MG63 (cell line): ENCODE measurements around the gene ZBTB34. TPM values are rescaled to one million over a fixed set of nuclear protein-coding genes. Genes with fewer than 3 reads are reported as not detected.
"Not testable (repeated sequence)": the region's sequence is repeated elsewhere in the genome, so short reads cannot be mapped to it uniquely, and the experiment has no call there.

Experiments
- DNase-seq: peaks from one replicate; pipeline ENCODE4 v3.0.0-alpha.2; 2020
- H3K27me3 ChIP-seq: fragments of 250-450 bp; sonication (Bioruptor Pico); 2 replicates; pipeline ENCODE4 v1.5.1; 2020; ENCODE audit warnings: mild to moderate bottlenecking, moderate library complexity
- H3K36me3 ChIP-seq: fragments of 250-450 bp; sonication (Bioruptor Pico); 2 replicates; pipeline ENCODE4 v1.5.1; 2020; ENCODE audit warnings: mild to moderate bottlenecking, moderate library complexity
- H3K4me3 ChIP-seq: fragments of 250-450 bp; sonication (Bioruptor Pico); 2 replicates; pipeline ENCODE4 v1.5.1; 2020; ENCODE audit warnings: mild to moderate bottlenecking, moderate library complexity
- H3K9me3 ChIP-seq: fragments of 250-450 bp; sonication (Bioruptor Pico); 2 replicates; pipeline ENCODE4 v1.5.1; 2020; ENCODE audit warnings: mild to moderate bottlenecking, moderate library complexity
- total RNA-seq: library from RNA; depleted of rRNA; stranded (reverse); fragments of >200 nt; shearing (Covaris generic); gene quantifications from 2 replicates; pipeline ENCODE4 v1.2.3, GENCODE V29; 2014; ENCODE audit warnings: low replicate concordance; rRNA removed

Gene ZBTB34, protein sequence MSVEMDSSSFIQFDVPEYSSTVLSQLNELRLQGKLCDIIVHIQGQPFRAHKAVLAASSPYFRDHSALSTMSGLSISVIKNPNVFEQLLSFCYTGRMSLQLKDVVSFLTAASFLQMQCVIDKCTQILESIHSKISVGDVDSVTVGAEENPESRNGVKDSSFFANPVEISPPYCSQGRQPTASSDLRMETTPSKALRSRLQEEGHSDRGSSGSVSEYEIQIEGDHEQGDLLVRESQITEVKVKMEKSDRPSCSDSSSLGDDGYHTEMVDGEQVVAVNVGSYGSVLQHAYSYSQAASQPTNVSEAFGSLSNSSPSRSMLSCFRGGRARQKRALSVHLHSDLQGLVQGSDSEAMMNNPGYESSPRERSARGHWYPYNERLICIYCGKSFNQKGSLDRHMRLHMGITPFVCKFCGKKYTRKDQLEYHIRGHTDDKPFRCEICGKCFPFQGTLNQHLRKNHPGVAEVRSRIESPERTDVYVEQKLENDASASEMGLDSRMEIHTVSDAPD
- 2.3 and 2.5 TPM in 2 replicates for total RNA-seq

DNA sequence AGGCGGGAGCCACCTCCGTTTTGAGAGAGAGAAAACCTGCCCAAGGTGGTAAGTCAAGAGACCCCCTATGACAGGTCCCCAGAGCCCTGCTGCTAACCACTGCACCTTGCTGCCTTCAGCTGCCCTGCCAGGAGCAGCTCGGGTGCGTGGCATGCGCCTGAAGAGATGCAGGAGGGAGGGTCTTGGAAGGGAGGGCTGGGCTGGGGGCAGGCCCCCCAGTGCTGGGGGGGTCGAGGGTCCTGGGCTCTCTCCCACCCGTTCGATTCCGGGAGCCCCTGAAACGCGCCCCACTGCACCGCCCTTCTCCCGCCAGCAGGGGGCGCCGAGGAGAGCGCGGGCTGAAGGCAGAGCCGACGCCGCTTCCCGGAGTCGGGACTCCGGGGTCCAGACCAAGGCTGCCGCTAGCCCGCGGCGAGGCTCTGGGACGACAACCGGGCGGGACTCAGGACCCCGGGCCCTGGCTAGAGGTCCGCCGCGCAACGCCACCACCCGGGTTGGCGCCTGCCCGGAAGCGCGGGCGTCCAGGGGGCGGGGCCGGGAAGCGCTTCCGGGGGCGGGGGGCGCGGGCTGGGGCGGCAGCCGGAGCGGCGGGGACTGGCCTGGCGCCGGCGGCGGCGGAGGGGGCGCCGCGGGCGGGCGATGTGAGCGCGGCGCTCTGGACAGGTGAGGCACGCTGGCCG, at the start of gene ZBTB34:
Gene ZBTB34, plus strand, starts transcription at position 563 of the 680 bp plus-strand sequence. CDS start 18,761 bp downstream, outside the sequence.
- DNase-seq: peak; percentile 69
- Histone ChIP-seq H3K4me3 (peak within 1 kb of the TSS; percentile 86), H3K9me3 (no peaks in the 10 kb centered on the region), H3K36me3 (peaks cover 15% of the 10 kb centered on the region), H3K27me3 (no peaks in the 10 kb centered on the region)

DNA sequence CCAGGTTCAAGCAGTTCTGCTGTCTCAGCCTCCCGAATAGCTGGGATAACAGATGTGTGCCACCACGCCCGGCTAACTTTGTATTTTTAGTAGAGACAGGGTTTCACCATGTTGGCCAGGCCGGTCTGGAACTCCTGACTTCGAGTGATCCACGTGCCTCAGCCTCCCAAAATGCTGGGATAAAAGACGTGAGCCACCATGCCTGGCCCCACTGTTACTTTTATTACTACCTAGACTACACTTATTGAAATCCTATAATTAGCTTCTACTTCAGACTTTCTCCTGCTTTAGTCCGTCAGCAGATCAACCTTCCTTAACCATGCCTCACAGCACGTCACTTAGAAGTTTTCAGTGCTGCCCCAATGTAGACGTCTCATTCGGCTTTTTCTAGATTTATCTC, 47.4 kb upstream of the ZBTB34 start:
- H3K36me3 ChIP-seq: peaks cover 69% of the 10 kb centered on the region
- H3K9me3 ChIP-seq: peaks cover 13% of the 10 kb centered on the region
- DNase-seq: no peak
- H3K4me3 ChIP-seq: no peak overlapping the region
- H3K27me3 ChIP-seq: no peaks in the 10 kb centered on the region

DNA sequence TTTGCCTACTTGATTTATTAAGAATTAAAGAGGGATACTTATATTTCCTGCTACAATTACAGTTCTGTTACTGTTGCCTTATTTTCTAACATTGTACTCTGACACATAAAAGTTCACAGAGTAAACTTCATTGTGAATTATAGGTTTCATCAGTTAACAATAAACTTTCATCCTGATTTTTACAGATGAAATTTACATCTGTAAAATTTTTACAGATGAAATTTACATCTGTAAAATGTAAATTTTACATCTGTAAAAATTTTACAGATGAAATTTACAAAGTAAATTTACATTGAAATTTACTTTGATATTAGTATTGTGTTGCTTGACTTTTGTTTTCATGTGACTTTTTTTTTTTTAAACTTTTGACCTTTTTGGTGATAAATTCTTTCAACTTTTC, 46.3 kb upstream of the ZBTB34 start:
- Histone ChIP-seq H3K27me3 (no peaks in the 10 kb centered on the region), H3K9me3 (peaks cover 22% of the 10 kb centered on the region), H3K4me3 (no peak overlapping the region), H3K36me3 (peaks cover 71% of the 10 kb centered on the region)
- DNase-seq: no peak

DNA sequence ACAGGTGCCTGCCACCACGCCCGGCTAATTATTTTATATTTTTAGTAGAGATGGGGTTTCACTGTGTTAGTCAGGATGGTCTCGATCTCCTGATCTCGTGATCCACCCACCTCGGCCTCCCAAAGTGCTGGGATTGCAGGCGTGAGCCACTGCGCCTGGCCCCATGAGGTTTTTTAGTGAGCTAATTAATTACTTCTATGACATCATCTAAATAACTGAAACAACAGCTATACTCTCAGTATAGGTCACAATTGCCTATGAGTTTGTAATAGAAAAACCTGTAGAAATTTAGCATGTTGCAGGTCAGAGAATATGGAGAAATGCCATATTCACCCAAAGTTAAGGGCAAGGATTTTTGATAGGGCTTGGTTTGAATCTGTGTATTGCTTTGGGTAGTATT, 42.8 kb upstream of the ZBTB34 start:
- Histone ChIP-seq H3K9me3 (peaks cover 30% of the 10 kb centered on the region), H3K36me3 (peaks cover 71% of the 10 kb centered on the region)
- H3K4me3 ChIP-seq, DNase-seq, H3K27me3 ChIP-seq: not testable (repeated sequence)

DNA sequence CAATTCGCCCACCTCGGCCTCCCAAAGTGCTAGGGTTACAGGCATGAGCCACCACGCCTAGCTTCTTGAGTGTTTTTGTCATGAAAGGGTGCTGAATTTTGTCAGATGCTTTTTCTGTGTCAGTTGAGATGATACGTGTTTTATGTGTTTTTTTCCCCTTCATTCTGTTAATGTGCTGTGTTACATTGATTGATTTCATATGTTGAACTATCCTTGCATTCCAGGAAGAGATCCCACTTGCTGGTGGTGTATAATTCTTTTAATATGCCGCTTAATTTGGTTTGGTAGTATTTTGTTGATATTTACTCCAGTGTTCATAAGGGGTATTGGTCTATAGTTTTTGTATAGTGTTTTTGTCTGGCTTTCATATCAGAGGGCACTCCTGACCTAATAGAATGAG, 42.0 kb upstream of the ZBTB34 start:
- no peak overlapping the region for H3K4me3 ChIP-seq
- H3K27me3 ChIP-seq: no peaks in the 10 kb centered on the region

DNA sequence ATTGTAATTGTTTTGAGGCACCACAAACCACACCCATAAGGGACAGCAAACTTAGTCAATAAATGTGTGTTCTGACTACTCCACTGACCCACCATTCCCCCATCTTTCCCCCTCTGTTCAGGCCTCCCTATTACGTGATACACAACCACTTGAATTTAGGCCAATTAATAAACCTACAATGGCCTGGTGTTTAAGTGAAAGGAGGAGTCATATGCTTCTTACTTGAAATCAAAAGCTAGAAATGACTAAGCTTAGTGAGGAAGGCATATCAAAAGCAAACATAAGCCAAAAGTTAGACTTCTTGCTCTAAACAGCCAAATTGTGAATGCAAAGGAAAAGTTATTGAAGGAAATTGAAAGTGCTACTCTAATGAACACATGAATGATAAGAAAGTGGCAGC, 41.0 kb upstream of the ZBTB34 start:
- Histone ChIP-seq H3K27me3 (no peaks in the 10 kb centered on the region), H3K4me3 (no peak overlapping the region), H3K9me3 (peaks cover 26% of the 10 kb centered on the region), H3K36me3 (peaks cover 69% of the 10 kb centered on the region)
- no peak for DNase-seq

More for the DNA sequence above, 42.0 kb upstream of the ZBTB34 start:
- H3K9me3 ChIP-seq: peaks cover 30% of the 10 kb centered on the region
- no peak for DNase-seq
- H3K36me3 ChIP-seq: peaks cover 71% of the 10 kb centered on the region

DNA sequence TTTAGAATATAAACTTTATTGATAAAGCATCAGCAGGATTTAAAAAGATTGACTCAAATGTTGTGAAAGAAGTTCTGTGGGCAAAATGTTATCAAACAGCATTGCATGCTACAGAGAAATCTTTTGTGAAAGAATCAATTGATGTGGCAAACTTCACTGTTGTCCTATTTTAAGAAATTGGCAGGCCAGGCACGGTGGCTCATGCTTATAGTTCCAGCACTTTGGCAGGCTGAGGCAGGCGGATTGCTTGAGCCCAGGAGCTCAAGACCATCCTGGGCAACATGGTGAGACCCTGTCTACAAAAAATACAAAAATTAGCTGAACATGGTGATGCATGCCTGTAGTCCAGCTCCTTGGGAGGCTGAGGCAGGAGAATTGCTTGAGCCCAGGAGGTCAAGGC, 38.2 kb upstream of the ZBTB34 start:
- Histone ChIP-seq H3K27me3 (no peaks in the 10 kb centered on the region), H3K9me3 (peaks cover 17% of the 10 kb centered on the region), H3K4me3 (no peak overlapping the region), H3K36me3 (peaks cover 53% of the 10 kb centered on the region)
- DNase-seq: no peak

DNA sequence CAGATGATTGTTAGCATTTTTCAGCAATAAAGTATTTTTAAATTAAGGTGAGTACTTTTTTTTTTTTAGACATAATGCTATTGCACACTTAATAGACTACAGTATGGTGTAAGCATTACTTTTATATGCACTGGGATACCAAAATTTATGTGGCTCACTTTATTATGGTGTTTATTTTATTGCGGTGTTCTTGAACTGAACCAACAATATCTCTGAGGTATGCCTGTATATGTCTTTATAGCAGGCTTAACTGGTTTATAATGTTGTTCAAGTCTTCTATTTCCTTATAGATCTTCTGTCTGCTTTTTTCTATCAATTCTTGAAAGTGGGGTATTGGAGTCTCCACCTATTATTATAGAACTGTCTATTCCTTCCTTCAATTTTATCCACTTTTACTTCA, 37.6 kb upstream of the ZBTB34 start:
- Histone ChIP-seq H3K4me3 (no peak overlapping the region), H3K27me3 (no peaks in the 10 kb centered on the region), H3K9me3 (peaks cover 17% of the 10 kb centered on the region), H3K36me3 (peaks cover 49% of the 10 kb centered on the region)
- DNase-seq: no peak

DNA sequence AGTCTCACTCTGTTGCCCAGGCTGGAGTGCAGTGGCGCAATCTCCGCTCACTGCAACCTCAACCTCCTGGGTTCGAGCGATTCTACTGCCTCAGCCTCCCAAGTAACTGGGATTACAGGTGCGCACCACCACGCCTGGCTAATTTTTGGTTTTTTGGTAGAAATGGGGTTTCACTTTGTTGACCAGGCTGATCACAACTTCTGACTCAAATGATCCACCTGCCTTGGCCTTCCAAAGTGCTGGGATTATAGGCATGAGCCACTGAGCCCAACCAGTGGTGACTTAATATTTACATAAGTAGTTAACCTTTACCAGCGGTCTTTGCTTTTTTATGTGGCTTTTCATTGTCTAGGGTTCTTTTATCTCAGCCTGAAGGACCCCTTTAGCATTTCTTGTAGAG, 36.4 kb upstream of the ZBTB34 start:
- H3K27me3 ChIP-seq, DNase-seq, H3K9me3 ChIP-seq, H3K4me3 ChIP-seq: not testable (repeated sequence)
- peaks cover 39% of the 10 kb centered on the region for H3K36me3 ChIP-seq

DNA sequence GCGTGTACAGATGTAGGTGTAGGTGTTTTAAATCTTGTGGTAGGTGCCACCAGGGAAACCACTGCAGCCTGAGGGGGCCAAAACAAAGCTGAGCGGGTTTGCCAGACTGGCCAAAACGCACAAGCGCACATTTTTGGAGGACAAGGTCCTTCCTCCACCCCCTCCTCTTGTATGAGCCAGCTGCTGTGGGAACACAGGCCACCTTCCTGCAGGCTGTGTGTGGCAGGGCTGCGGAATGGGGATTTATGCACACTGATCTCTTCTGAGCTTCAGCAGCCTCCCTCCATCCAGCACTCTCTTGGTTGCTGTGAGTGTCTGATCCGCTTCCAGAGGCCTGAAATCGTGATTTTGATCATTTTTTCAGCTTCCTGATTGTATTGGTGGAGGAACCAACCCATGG, 33.2 kb upstream of the ZBTB34 start:
- H3K9me3 ChIP-seq: no peaks in the 10 kb centered on the region

DNA sequence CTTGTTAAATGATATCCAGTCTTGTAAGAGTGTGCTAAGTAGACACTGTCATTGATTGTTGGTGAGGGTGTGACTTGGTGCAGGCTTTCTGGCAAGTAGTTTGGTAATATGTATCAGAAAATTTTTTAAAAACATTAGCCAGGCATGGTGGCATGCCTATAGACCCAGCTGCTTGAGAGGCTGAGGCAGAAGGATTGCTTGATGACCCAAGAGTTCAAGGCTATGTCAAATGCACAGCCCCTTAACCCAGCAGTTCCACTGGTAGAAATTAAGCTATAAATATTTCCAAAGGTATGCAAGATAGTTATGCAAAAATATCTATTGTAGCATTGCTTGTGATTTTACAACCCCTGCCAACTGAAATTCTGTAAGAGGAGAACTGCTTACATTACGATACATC, 31.4 kb upstream of the ZBTB34 start:
- no peak for DNase-seq
- Histone ChIP-seq H3K36me3 (peaks cover 37% of the 10 kb centered on the region), H3K9me3 (no peaks in the 10 kb centered on the region), H3K27me3 (no peaks in the 10 kb centered on the region), H3K4me3 (no peak overlapping the region)

More for the DNA sequence above, 33.2 kb upstream of the ZBTB34 start:
- Histone ChIP-seq H3K36me3 (peaks cover 28% of the 10 kb centered on the region), H3K4me3 (no peak overlapping the region), H3K27me3 (no peaks in the 10 kb centered on the region)
- no peak for DNase-seq

DNA sequence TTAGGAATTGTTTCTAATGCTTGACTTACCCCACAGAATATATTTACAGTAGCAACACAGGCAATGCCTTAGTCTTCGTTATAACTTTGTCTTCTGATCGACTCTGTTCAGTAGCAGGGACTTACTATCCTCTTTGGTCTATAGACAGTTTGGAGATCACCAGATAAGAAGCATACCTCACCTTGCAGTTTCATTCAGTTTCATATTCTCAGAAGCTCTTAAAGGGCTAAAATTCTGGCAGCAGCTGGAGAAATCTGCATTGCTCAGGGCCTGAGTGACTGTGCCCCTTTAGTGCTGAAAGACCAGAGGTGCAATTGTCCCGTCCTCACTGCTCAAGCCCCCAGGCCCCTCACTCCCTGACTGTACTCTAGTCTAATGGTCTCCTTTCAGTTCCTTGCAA, 29.6 kb upstream of the ZBTB34 start:
- H3K36me3 ChIP-seq: peaks cover 47% of the 10 kb centered on the region
- no peak overlapping the region for H3K4me3 ChIP-seq
- no peaks in the 10 kb centered on the region for H3K27me3 ChIP-seq
- H3K9me3 ChIP-seq: no peaks in the 10 kb centered on the region
- DNase-seq: no peak

DNA sequence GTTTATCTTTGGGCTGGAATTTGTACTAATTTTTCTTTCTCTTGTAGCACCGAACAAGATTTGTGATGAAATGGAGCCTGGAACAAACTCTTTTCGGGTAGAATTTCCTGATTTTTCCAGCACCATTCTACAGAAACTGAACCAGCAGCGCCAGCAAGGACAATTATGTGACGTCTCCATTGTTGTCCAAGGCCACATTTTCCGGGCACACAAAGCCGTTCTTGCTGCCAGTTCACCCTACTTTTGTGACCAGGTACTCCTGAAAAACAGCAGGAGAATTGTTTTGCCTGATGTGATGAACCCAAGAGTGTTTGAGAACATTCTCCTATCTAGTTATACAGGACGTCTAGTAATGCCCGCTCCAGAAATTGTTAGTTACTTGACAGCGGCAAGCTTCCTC, 28.0 kb upstream of the ZBTB34 start:
- no peaks in the 10 kb centered on the region for H3K27me3 ChIP-seq
- peaks cover 52% of the 10 kb centered on the region for H3K36me3 ChIP-seq
- no peaks in the 10 kb centered on the region for H3K9me3 ChIP-seq
- no peak overlapping the region for H3K4me3 ChIP-seq
- DNase-seq: no peak

DNA sequence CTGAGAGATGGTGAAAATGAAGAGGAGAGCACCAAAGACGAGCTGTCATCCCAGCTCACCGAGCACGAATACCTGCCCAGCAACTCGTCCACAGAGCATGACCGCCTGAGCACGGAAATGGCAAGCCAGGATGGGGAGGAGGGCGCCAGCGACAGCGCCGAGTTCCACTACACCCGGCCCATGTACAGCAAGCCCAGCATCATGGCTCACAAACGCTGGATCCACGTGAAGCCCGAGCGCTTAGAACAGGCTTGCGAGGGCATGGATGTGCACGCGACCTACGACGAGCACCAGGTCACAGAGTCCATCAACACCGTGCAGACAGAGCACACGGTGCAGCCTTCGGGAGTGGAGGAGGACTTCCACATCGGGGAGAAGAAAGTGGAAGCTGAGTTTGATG, 27.4 kb upstream of the ZBTB34 start:
- DNase-seq: no peak
- H3K9me3 ChIP-seq: no peaks in the 10 kb centered on the region
- H3K4me3 ChIP-seq: no peak overlapping the region
- H3K27me3 ChIP-seq: no peaks in the 10 kb centered on the region
- peaks cover 54% of the 10 kb centered on the region for H3K36me3 ChIP-seq

DNA sequence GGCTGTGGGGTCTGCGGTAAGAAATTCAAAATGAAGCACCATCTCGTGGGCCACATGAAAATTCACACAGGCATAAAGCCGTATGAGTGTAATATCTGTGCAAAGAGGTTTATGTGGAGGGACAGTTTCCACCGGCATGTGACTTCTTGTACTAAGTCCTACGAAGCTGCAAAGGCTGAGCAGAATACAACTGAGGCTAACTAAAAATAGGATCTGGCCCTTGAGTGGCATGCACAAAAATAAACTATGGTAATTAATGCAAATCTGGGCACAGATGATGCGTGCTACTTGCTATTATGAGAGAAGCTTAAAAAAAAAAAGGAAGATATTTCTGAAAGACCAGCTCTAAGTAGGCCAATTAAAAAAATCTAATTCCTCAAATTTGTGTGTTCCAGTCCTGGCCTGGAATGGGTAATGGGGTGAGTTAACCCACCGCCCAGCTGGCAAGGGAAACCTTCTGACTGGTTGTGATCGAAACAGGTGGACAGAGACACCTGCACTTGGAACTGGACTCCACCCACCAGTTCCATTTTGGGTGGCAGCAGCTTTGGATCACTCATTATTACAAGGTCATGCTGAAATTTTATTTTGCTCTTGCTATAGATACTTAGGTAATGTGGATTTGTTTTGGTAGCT, 26.6 kb upstream of the ZBTB34 start:
- H3K9me3 ChIP-seq: no peaks in the 10 kb centered on the region
- H3K27me3 ChIP-seq: no peaks in the 10 kb centered on the region
- DNase-seq: no peak
- peaks cover 57% of the 10 kb centered on the region for H3K36me3 ChIP-seq
- H3K4me3 ChIP-seq: no peak overlapping the region

DNA sequence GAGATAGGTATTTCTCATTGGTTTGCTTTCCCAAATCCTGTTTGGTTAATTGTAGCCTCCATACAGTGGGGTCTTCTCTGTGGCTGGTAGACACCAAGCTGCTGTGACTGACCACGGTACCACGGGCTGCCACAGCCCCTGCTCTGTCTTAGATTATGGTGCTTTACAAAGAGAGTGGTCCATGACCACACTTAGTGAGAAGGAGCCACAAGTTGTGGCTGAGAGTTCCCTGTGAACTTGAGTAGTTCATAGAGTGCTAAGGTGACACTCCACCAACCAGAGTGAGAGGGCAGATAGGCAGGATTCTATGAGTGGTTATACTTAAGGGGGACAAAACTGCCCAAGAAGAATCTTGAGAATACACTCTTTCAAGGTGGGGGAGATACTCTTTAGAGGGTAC, 25.8 kb upstream of the ZBTB34 start:
- H3K27me3 ChIP-seq: no peaks in the 10 kb centered on the region
- DNase-seq: no peak
- peaks cover 59% of the 10 kb centered on the region for H3K36me3 ChIP-seq
- H3K9me3 ChIP-seq: no peaks in the 10 kb centered on the region
- no peak overlapping the region for H3K4me3 ChIP-seq

DNA sequence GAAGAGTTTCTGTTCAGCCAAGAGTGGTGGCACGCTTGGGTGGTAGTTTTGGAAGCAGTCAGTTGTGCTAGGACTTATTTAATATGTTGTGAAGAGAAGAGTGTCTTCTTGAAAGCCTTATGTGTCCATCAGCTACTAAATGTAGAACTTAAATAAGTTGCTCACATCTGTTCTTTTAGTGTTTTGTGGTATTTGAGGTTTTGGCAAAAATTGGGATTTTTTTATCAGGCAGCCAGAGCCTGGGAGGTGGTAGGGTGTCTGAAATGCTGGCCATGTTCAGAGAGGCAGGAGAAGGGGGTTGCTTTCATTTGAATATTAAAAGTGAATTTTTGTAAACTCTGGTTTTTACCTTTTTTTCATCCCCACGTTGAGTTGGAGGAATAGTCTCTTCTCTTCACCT, 24.2 kb upstream of the ZBTB34 start:
- H3K4me3 ChIP-seq: no peak overlapping the region
- no peaks in the 10 kb centered on the region for H3K27me3 ChIP-seq
- H3K9me3 ChIP-seq: no peaks in the 10 kb centered on the region
- DNase-seq: no peak
- H3K36me3 ChIP-seq: peaks cover 52% of the 10 kb centered on the region
